SK-N-MC (cell line): ENCODE data around the gene PCBP4.

Experiments
- EZH2 ChIP-seq: fragments of 200-600 bp; sonication (generic); IDR thresholded peaks from one replicate; pipeline ENCODE4 v1.6.1; 2017; ENCODE audit warnings: antibody characterized with exemption
- POLR2AphosphoS5 ChIP-seq: IDR thresholded peaks from 2 replicates; pipeline ENCODE4 v1.6.1; 2012; ENCODE audit warnings: mild to moderate bottlenecking, low read depth, low read length, borderline replicate concordance

DNA sequence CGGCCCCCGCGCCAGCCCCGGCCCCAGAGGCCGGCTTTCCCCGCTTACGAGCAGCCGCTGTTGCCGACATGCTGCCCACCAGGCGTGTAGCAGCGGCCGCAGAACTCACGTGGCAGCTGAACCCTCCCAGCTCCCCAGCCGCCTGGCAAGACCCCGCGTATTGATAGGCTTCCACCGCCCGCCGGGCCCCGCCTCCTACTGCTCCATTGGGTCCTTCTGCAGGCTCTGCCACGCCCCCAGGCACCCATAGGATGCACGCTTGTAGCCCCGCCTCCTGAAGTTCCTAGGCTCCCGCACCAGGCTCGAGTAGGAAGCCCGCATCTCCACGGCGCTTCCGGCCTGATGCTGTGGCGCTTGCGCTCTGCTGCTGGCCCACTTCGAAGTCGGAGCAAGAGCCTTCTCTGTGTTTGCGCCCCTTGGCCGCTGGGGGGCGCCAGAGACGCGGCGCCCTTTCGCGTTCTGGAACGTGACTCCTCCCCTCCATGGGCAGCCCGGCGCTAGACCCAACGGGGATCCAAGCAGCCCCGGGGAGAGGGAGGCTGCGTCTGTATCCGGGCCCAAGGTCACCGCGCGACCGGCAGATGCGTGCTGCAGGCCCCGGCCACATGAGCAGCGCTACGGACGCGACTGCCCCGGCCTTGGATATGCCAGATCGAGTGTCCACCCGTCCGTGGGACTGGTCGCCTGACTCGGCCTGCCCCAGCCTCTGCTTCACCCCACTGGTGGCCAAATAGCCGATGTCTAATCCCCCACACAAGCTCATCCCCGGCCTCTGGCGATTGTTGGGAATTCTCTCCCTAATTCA lies 25.3 kb downstream of the PCBP4 start, which contains the start of the genes PARP3 and RRP9:
- TF ChIP-seq EZH2 (no peak), POLR2AphosphoS5 (peak; percentile 70; the same call in 1 of the 2 replicates)
